Measurements from ENCODE around the gene ESRRA. TPM values are rescaled to one million over a fixed set of nuclear protein-coding genes. Genes with fewer than 3 reads are reported as not detected.

Gene ESRRA
- total RNA-seq, 1 experiment from 2014 or later: 111 TPM

DNA sequence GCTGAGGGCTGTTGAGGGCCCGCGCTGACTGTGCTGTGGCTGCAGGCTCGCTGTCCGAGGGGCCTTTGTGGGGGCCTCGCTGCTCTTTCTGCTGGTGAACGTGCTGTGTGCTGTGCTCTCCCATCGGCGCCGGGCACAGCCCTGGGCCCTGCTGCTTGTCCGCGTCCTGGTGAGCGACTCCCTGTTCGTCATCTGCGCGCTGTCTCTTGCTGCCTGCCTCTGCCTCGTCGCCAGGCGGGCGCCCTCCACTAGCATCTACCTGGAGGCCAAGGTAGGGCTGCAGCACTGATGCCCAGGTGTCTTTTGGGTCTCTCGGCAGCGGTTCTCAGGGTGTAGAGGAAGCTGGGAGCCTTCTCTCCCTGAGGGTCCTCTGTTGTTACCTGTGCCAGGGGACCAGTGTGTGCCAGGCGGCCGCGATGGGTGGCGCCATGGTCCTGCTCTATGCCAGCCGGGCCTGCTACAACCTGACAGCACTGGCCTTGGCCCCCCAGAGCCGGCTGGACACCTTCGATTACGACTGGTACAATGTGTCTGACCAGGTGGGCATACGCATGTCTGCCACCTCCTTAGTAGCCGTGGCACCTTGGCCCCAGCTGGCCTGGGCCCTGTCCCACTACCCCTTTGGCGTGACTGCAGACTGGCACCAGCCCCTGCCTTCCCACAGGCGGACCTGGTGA, 17.5 kb upstream of the ESRRA start:
- ChIA-PET CTCF (no interaction called here), POLR2A (ENCODE audit: unreplicated experiment) (no interaction called here)
- TF ChIP-seq EZH2phosphoT487 (IDR thresholded peaks at IDR 0.05; ENCODE audit: borderline replicate concordance, low read length): no peak
- no peak for TF ChIP-seq CTCF (conservative IDR thresholded peaks at IDR 0.05; ENCODE audit: low read depth, low read length)
- no peak for TF ChIP-seq EZH2 (IDR thresholded peaks at IDR 0.05; ENCODE audit: low read length, unreplicated experiment)
- Histone ChIP-seq H3F3A (ENCODE audit: low read length, unreplicated experiment) (no peaks in the 10 kb centered on the region), H3K9me2 (replicated peaks; ENCODE audit: low read length) (no peaks in the 10 kb centered on the region), H3K4me1 (ENCODE audit: insufficient read depth, low read length) (peaks cover 18% of the 10 kb centered on the region), H2AFZ (ENCODE audit: low read length) (no peak overlapping the region), H3K4me2 (ENCODE audit: low read length) (no peak overlapping the region), H3K79me2 (ENCODE audit: low read length) (peaks cover 28% of the 10 kb centered on the region), H3K9ac (ENCODE audit: low read length) (no peak overlapping the region), H3K27ac (ENCODE audit: low read length) (no peak overlapping the region), H3K9me3 (ENCODE audit: low read length) (no peaks in the 10 kb centered on the region), H3K36me3 (ENCODE audit: low read depth, low read length) (no peaks in the 10 kb centered on the region), H3K4me3 (ENCODE audit: low read length) (no peak overlapping the region), H4K20me1 (ENCODE audit: low read length) (no peaks in the 10 kb centered on the region), H3K27me3 (ENCODE audit: low read length) (peaks cover 20% of the 10 kb centered on the region)
- DNase-seq: no peak
- intact Hi-C loops (cut with micrococcal nuclease): no loop called here
- ATAC-seq: no peak
- no TSS peak for BruUV-seq (replicated peaks)

GRCh38 chr11:64288353-64288750, 17.0 kb upstream of the ESRRA start:
- Histone ChIP-seq H3K9me2 (replicated peaks; ENCODE audit: low read length) (no peaks in the 10 kb centered on the region), H3K27ac (ENCODE audit: low read length) (no peak overlapping the region), H3F3A (ENCODE audit: low read length, unreplicated experiment) (no peaks in the 10 kb centered on the region), H3K9ac (ENCODE audit: low read length) (no peak overlapping the region), H3K79me2 (ENCODE audit: low read length) (peaks cover 23% of the 10 kb centered on the region), H4K20me1 (ENCODE audit: low read length) (no peaks in the 10 kb centered on the region), H3K4me2 (ENCODE audit: low read length) (no peak overlapping the region), H3K4me1 (ENCODE audit: insufficient read depth, low read length) (peaks cover 14% of the 10 kb centered on the region), H3K9me3 (ENCODE audit: low read length) (no peaks in the 10 kb centered on the region), H2AFZ (ENCODE audit: low read length) (no peak overlapping the region), H3K27me3 (ENCODE audit: low read length) (peaks cover 20% of the 10 kb centered on the region), H3K4me3 (ENCODE audit: low read length) (no peak overlapping the region), H3K36me3 (ENCODE audit: low read depth, low read length) (no peaks in the 10 kb centered on the region)
- no TSS peak for BruUV-seq (replicated peaks)
- ATAC-seq: no peak
- CTCF ChIA-PET: interaction anchor here (1.4 kb wide), 1 partner anchor 12 kb away, joined by 4 read pairs; the partner anchor contains the start of gene CATSPERZ
- DNase-seq: no peak
- intact Hi-C loops (cut with micrococcal nuclease): no loop called here
- TF ChIP-seq CTCF (conservative IDR thresholded peaks at IDR 0.05; ENCODE audit: low read depth, low read length) (no peak), EZH2 (IDR thresholded peaks at IDR 0.05; ENCODE audit: low read length, unreplicated experiment) (no peak), EZH2phosphoT487 (IDR thresholded peaks at IDR 0.05; ENCODE audit: borderline replicate concordance, low read length) (no peak)
- POLR2A ChIA-PET (ENCODE audit: unreplicated experiment): no interaction called here

DNA sequence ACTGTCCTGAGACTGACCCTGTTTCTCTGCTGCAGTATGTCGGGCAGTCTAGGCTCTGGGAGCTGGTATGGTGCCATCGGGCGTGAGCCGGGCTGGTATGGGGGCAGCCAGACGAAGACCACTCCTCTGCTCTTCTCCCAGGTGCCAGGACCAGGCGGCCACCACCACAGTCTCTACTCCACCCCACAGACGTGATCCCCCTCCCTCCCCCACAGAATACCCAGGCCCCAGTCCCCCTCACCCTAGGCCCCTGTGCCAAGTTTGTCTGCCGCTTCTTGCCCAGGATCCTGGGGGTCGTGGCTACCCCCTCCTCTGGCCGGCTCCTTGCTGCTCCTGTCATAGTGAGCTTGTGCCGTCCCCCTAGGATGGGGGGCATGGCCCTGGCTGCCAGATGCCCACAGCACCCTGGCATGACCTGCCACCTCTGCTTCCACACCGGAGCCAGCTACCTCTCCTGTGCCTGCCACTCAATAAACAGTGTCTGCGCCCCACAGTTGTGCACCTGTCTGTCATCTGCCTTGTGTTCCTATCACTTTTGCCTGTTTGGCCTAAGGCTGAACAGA, 16.2 kb upstream of the ESRRA start:
- Histone ChIP-seq H3K27me3 (ENCODE audit: low read length) (peaks cover 20% of the 10 kb centered on the region), H3K79me2 (ENCODE audit: low read length) (peaks cover 15% of the 10 kb centered on the region), H3K9me3 (ENCODE audit: low read length) (no peaks in the 10 kb centered on the region), H3K4me3 (ENCODE audit: low read length) (no peak overlapping the region), H2AFZ (ENCODE audit: low read length) (no peak overlapping the region), H3K9ac (ENCODE audit: low read length) (no peak overlapping the region), H3K27ac (ENCODE audit: low read length) (no peak overlapping the region), H3K9me2 (replicated peaks; ENCODE audit: low read length) (no peaks in the 10 kb centered on the region), H3K4me2 (ENCODE audit: low read length) (no peak overlapping the region), H3F3A (ENCODE audit: low read length, unreplicated experiment) (no peaks in the 10 kb centered on the region), H3K36me3 (ENCODE audit: low read depth, low read length) (no peaks in the 10 kb centered on the region), H4K20me1 (ENCODE audit: low read length) (no peaks in the 10 kb centered on the region), H3K4me1 (ENCODE audit: insufficient read depth, low read length) (peaks cover 8% of the 10 kb centered on the region)
- intact Hi-C loops (cut with micrococcal nuclease): no loop called here
- no peak for DNase-seq
- POLR2A ChIA-PET (ENCODE audit: unreplicated experiment): no interaction called here
- CTCF ChIA-PET: interaction anchor here (1.4 kb wide), 1 partner anchor 11 kb away, joined by 4 read pairs; the partner anchor contains the start of gene CATSPERZ
- TF ChIP-seq EZH2phosphoT487 (IDR thresholded peaks at IDR 0.05; ENCODE audit: borderline replicate concordance, low read length) (no peak), CTCF (conservative IDR thresholded peaks at IDR 0.05; ENCODE audit: low read depth, low read length) (no peak), EZH2 (IDR thresholded peaks at IDR 0.05; ENCODE audit: low read length, unreplicated experiment) (no peak)
- BruUV-seq (replicated peaks): no TSS peak
- no peak for ATAC-seq
